ENCODE results near the gene HMX1.

Gene HMX1

GRCh38 chr4:8909548-8909947 is 37.9 kb upstream of the HMX1 start:
- no peak for FAIRE-seq

- FAIRE-seq = no peak
Measured at GRCh38 chr4:8908206-8908893, 36.7 kb upstream of the HMX1 start.

- no peak for FAIRE-seq
Measured at GRCh38 chr4:8907596-8908205, 36.1 kb upstream of the HMX1 start.

- FAIRE-seq = no peak
Measured at GRCh38 chr4:8906991-8907595, 35.5 kb upstream of the HMX1 start.

GRCh38 chr4:8906668-8906970 is 35.0 kb upstream of the HMX1 start:
- FAIRE-seq = no peak

- FAIRE-seq = no peak
Measured at GRCh38 chr4:8905773-8906667, 34.4 kb upstream of the HMX1 start.

GRCh38 chr4:8905226-8905772 is 33.7 kb upstream of the HMX1 start:
- FAIRE-seq = no peak

- no peak for FAIRE-seq
Measured at GRCh38 chr4:8904666-8905065, 33.0 kb upstream of the HMX1 start.

GRCh38 chr4:8904041-8904501 is 32.4 kb upstream of the HMX1 start:
- FAIRE-seq = no peak

GRCh38 chr4:8901335-8901734 is 29.7 kb upstream of the HMX1 start:
- no peak for FAIRE-seq

GRCh38 chr4:8900588-8900987 is 28.9 kb upstream of the HMX1 start:
- FAIRE-seq = no peak

GRCh38 chr4:8898419-8898818 is 26.8 kb upstream of the HMX1 start:
- FAIRE-seq = no peak

- no peak for FAIRE-seq
Measured at GRCh38 chr4:8897251-8898167, 25.9 kb upstream of the HMX1 start.

GRCh38 chr4:8896506-8896905 is 24.9 kb upstream of the HMX1 start:
- FAIRE-seq = no peak

GRCh38 chr4:8896071-8896470 is 24.4 kb upstream of the HMX1 start:
- FAIRE-seq = no peak

GRCh38 chr4:8895295-8895694 is 23.7 kb upstream of the HMX1 start:
- no peak for FAIRE-seq

- no peak for FAIRE-seq
Measured at GRCh38 chr4:8894424-8894816, 22.8 kb upstream of the HMX1 start.

- no peak for FAIRE-seq
Measured at GRCh38 chr4:8893624-8894423, 22.2 kb upstream of the HMX1 start.

- no peak for FAIRE-seq
Measured at GRCh38 chr4:8893227-8893623, 21.6 kb upstream of the HMX1 start.

- FAIRE-seq = no peak
Measured at GRCh38 chr4:8892556-8893226, 21.1 kb upstream of the HMX1 start.
